GM12875 (cell line): ENCODE measurements around the gene EXOC5.

Experiments
- H3K4me3 ChIP-seq: one replicate; pipeline ENCODE4 v1.5.1; 2011; ENCODE audit warnings: low read depth, low read length, control low read depth
- TF ChIP-seq, protein P1 (sequence below): IDR thresholded peaks from 2 replicates; pipeline ENCODE4 v1.5.1; 2011; ENCODE audit warnings: low read depth, mild to moderate bottlenecking, control low read depth, inconsistent platforms, low read length, moderate library complexity, borderline replicate concordance; ENCODE audit not compliant: insufficient read depth

The EXOC5 gene

DNA sequence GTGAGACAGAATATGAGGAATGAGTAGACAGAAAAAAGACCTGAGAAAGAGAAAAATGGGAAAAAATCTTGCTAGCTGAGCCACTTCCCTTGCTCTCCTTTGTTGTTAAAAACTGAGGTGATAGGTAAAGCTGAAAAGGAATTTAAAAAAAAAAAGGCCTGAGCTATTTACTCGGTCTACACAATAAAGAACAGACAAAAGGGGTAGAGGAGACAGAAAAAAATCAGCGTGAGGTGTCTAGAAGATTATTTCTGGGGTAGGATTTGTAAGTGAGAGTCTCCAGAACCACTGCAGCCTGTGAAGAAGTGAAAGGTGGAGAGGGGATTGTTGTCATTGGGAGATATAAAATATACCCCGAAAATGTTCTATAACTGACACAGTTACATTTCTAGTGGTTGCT, 98.8 kb downstream of the EXOC5 start:
- TF ChIP-seq, protein P1, sequence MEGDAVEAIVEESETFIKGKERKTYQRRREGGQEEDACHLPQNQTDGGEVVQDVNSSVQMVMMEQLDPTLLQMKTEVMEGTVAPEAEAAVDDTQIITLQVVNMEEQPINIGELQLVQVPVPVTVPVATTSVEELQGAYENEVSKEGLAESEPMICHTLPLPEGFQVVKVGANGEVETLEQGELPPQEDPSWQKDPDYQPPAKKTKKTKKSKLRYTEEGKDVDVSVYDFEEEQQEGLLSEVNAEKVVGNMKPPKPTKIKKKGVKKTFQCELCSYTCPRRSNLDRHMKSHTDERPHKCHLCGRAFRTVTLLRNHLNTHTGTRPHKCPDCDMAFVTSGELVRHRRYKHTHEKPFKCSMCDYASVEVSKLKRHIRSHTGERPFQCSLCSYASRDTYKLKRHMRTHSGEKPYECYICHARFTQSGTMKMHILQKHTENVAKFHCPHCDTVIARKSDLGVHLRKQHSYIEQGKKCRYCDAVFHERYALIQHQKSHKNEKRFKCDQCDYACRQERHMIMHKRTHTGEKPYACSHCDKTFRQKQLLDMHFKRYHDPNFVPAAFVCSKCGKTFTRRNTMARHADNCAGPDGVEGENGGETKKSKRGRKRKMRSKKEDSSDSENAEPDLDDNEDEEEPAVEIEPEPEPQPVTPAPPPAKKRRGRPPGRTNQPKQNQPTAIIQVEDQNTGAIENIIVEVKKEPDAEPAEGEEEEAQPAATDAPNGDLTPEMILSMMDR, result no peak
- no peak overlapping the region for H3K4me3 ChIP-seq

DNA sequence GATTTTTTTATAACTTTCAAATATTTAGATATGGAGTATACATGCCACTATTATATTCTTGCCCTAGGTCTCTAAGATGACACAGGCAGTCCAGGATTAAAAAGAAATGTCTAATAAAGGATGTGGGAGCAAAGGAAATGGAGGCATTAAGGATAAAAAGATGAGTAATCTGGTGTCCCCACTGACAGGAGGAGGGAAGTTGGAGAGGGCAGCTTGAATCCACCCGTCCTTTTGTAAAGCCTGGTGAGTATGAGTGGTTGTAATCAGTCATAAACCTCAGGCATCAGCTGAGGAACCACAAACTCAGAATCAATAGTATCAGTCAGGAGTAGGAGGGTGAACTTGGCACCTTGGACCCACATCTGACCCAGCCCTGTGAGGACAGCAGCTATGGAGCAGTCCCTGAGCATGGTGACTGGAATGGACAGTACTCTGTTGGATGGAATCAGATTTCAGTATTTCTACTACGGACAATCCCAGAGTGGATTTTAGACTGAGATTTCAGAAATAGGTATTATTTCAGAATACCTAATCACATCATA, 100.5 kb downstream of the EXOC5 start:
- H3K4me3 ChIP-seq, result no peak overlapping the region
- TF ChIP-seq, protein P1, result no peak

DNA sequence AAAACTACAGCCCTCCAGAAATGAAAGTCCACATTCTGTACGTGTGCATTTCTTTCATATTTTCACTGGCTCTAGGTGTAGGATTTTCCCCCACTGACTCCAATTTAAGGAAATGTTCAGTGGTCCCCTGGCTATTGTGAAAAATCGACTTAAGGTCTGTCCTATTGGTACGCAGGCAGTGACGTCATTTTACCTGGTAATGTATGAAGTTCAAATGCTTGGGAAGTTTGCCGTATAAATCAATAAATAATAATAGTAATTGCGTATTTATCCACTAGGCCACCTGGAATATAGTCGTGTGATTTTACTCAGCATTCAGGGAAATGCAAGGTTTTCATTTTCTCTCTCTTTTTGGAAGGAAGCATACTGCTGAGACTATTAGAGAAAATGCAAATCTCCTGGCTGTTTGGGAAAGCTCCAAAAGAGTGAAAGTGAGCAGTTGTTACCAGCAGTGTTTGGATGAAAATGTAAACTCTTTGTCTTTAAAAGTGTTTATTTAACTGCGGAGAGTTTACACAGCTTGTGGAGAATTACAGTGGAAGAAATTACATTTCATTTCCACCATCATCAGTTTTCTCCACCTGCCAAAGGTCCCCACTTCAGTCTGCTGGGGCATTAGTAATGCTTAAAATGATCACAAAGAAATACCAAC, 107.0 kb downstream of the EXOC5 start:
- no peak overlapping the region for H3K4me3 ChIP-seq
- TF ChIP-seq, protein P1, result no peak

DNA sequence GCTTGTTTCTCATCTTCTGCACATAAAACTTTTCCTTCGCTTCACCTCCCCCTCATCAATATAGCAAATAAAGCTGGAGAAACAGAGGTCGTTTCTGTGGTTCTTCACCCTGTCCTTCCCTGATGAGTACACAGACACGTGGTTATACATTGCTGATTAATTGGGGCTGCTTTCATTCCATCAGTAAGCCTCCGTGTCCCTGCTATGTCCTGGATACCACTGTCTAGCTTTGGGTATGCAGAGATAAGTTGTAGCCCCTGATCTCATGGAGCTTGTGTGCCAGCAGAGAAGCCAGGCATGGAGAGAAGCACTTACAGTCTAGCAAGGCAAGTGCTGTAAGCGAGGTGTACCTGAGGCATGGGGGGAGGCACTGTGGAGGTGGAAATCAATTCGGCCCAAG, 108.4 kb downstream of the EXOC5 start:
- TF ChIP-seq, protein P1, result no peak
- H3K4me3 ChIP-seq, result no peak overlapping the region

DNA sequence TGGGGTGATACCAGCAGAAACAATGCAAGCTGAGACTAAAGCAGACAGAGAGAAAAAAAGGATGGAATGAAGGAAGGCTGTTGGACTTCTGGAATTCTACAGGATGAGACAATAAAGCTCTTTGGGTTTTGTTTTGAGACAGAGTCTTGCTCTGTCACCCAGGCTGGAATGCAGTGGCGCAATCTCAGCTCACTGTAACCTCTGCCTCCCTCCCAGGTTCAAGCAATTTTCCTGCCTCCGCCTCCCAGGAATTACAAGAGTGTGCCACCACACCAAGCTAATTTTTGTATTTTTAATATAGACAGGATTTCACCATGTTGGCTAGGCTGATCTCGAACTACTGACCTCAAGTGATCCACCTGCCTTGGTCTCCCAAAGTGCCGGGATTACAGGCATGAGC, 115.4 kb downstream of the EXOC5 start:
- TF ChIP-seq, protein P1, result no peak
- H3K4me3 ChIP-seq, result no peak overlapping the region
